PC-3 (cell line): ENCODE results near the gene GYPC. TPM values are rescaled to one million over a fixed set of nuclear protein-coding genes. Genes with fewer than 3 reads are reported as not detected.

ENCODE experiments used
- ATAC-seq: fragments of 200-7000 bp; cut with Tn5 transposase; 2 replicates; pipeline ENCODE4 v1.9.1; 2020; ENCODE audit warnings: mild to moderate bottlenecking, moderate library complexity
- BruUV-seq: library from RNA; stranded (reverse); fragments of 400-500 nt; replicated peaks from 2 replicates; lab custom pipeline; 2021; lab: Mats Ljungman, UMichigan
- CTCF ChIA-PET: fragments of 300-600 bp; sonication (Branson Sonifier 250); formaldehyde crosslinking; loops from one replicate; lab custom pipeline; 2022; ENCODE audit warnings: antibody characterized with exemption; lab: Charles Lee
- POLR2A ChIA-PET: fragments of 300-600 bp; sonication (Branson Sonifier 250); formaldehyde crosslinking; loops from one replicate; lab custom pipeline; 2022; ENCODE audit warnings: antibody characterized with exemption; ENCODE audit not compliant: unreplicated experiment; lab: Charles Lee
- DNase-seq: peaks from one replicate; pipeline ENCODE4 v3.0.0-alpha.2; 2015
- H2AFZ ChIP-seq: fragments of 300-600 bp; sonication (generic); 2 replicates; pipeline ENCODE4 v1.6.0; 2016; ENCODE audit warnings: antibody characterized with exemption, low read length
- H3F3A ChIP-seq: fragments of 300-600 bp; sonication (generic); one replicate; pipeline ENCODE4 v1.6.0; 2017; ENCODE audit warnings: antibody characterized with exemption, low read length, control low read depth, mild to moderate bottlenecking; ENCODE audit not compliant: unreplicated experiment
- H3K27ac ChIP-seq: fragments of 300-600 bp; sonication (generic); 2 replicates; pipeline ENCODE4 v1.5.1; 2016; ENCODE audit warnings: mild to moderate bottlenecking, low read length
- H3K27me3 ChIP-seq: fragments of 300-600 bp; sonication (generic); 2 replicates; pipeline ENCODE4 v1.6.1; 2016; ENCODE audit warnings: low read length, mixed read lengths
- H3K36me3 ChIP-seq: fragments of 300-600 bp; sonication (generic); 2 replicates; pipeline ENCODE4 v1.6.1; 2016; ENCODE audit warnings: low read depth, mixed run types, low read length, mixed read lengths
- H3K4me1 ChIP-seq: fragments of 300-600 bp; sonication (generic); 2 replicates; pipeline ENCODE4 v1.5.1; 2016; ENCODE audit warnings: low read length; ENCODE audit not compliant: insufficient read depth
- H3K4me2 ChIP-seq: fragments of 300-600 bp; sonication (generic); 2 replicates; pipeline ENCODE4 v1.6.0; 2016; ENCODE audit warnings: low read length
- H3K4me3 ChIP-seq: fragments of 300-600 bp; sonication (generic); 2 replicates; pipeline ENCODE4 v1.5.1; 2016; ENCODE audit warnings: mild to moderate bottlenecking, low read length, mixed read lengths
- H3K79me2 ChIP-seq: fragments of 300-600 bp; sonication (generic); 2 replicates; pipeline ENCODE4 v1.6.1; 2017; ENCODE audit warnings: low read length, mixed read lengths
- H3K9ac ChIP-seq: fragments of 300-600 bp; sonication (generic); 2 replicates; pipeline ENCODE4 v1.6.0; 2016; ENCODE audit warnings: mild to moderate bottlenecking, low read length
- H3K9me2 ChIP-seq: fragments of 300-600 bp; sonication (generic); replicated peaks from 2 replicates; pipeline ENCODE4 v1.6.1; 2016; ENCODE audit warnings: mixed run types, low read length, mixed read lengths
- H3K9me3 ChIP-seq: fragments of 300-600 bp; sonication (generic); 2 replicates; pipeline ENCODE4 v1.6.1; 2016; ENCODE audit warnings: low read length, mixed read lengths
- H4K20me1 ChIP-seq: fragments of 300-600 bp; sonication (generic); 2 replicates; pipeline ENCODE4 v1.6.1; 2016; ENCODE audit warnings: low read length, mixed read lengths
- CTCF ChIP-seq: fragments of 300-600 bp; sonication (generic); conservative IDR thresholded peaks from 2 replicates; pipeline ENCODE4 v1.5.1; 2017; ENCODE audit warnings: antibody characterized with exemption, low read depth, mild to moderate bottlenecking, low read length
- EZH2 ChIP-seq: fragments of 300-600 bp; sonication (generic); IDR thresholded peaks from one replicate; pipeline ENCODE4 v1.6.1; 2017; ENCODE audit warnings: antibody characterized with exemption, mild to moderate bottlenecking, low read length; ENCODE audit not compliant: unreplicated experiment
- EZH2phosphoT487 ChIP-seq: fragments of 300-600 bp; sonication (generic); IDR thresholded peaks from 2 replicates; pipeline ENCODE4 v1.6.1; 2018; ENCODE audit warnings: mild to moderate bottlenecking, antibody characterized with exemption, low read length, borderline replicate concordance
- intact Hi-C: fragments of 100-400 bp; cut with micrococcal nuclease; formaldehyde crosslinking; loops from 2 replicates; pipeline ENCODE4 v1.9.0; 2023
- total RNA-seq: library from RNA; depleted of rRNA; stranded (reverse); fragments of >200 nt; gene quantifications from 2 replicates; pipeline ENCODE4 v1.2.3, GENCODE V29; 2014

The GYPC gene
- total RNA-seq, 1 experiment from 2014 or later = not detected

DNA sequence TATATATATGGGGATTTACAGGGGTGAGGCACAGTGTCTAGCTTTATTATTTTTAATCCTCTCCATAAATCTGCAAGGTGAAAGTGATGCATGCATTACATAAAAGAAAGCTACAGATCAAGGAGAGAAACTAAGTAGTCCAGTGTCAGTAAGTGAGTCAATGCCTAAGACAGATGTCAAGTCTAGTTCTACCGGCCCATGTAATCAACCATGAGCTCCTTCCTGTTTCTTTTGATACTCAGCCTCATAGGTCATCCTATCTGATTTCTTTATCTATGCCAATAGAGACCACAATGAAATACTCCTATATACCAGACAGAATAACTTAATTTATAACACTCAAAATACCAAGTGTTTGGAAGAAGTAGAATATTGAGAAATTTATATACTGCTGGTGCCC lies 20.2 kb upstream of the GYPC start:
- H3K27ac ChIP-seq = no peak overlapping the region
- H2AFZ ChIP-seq = no peak overlapping the region
- no peak for TF ChIP-seq CTCF
- DNase-seq = no peak
- H3F3A ChIP-seq = no peaks in the 10 kb centered on the region
- no peaks in the 10 kb centered on the region for H3K4me1 ChIP-seq
- ChIA-PET POLR2A (no interaction called here), CTCF (no interaction called here)
- H3K27me3 ChIP-seq = peaks cover 15% of the 10 kb centered on the region
- no peak for ATAC-seq
- no peaks in the 10 kb centered on the region for H3K36me3 ChIP-seq
- no peak overlapping the region for H3K4me3 ChIP-seq
- no peaks in the 10 kb centered on the region for H4K20me1 ChIP-seq
- no peaks in the 10 kb centered on the region for H3K9me3 ChIP-seq
- intact Hi-C loops = no loop called here
- no peak overlapping the region for H3K4me2 ChIP-seq
- H3K9me2 ChIP-seq = no peaks in the 10 kb centered on the region
- no peak overlapping the region for H3K9ac ChIP-seq
- no TSS peak for BruUV-seq
- no peaks in the 10 kb centered on the region for H3K79me2 ChIP-seq

DNA sequence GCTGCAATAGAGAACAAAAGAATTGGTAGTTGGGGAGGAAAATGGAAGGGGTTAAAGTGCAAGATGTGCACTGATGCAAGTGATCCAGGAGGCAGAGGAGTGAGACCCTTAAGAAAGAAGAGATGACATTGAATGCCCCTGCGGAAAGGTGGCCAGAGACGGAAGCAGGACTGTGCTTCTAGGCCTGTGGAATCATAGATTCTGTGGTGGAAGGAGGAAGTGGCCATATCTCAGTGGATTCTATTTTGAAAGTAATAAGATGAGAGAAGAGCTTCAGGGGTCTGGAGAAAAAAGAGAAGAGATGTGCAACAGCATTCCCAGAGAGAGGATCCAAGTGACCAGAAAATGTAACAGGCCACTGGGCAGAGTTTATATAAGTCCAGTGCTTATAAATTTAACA lies 18.6 kb upstream of the GYPC start:
- H3K4me2 ChIP-seq = no peak overlapping the region
- H3K9me3 ChIP-seq = no peaks in the 10 kb centered on the region
- H4K20me1 ChIP-seq = no peaks in the 10 kb centered on the region
- H3K9me2 ChIP-seq = no peaks in the 10 kb centered on the region
- H3K4me3 ChIP-seq = no peak overlapping the region
- H3K27me3 ChIP-seq = peaks cover 15% of the 10 kb centered on the region
- DNase-seq (no peak), ATAC-seq (no peak)
- no peak for TF ChIP-seq EZH2phosphoT487
- no peak for TF ChIP-seq CTCF
- no peak for TF ChIP-seq EZH2
- no TSS peak for BruUV-seq
- H3K4me1 ChIP-seq = no peaks in the 10 kb centered on the region
- H3K27ac ChIP-seq = no peak overlapping the region
- CTCF ChIA-PET = no interaction called here
- H3K79me2 ChIP-seq = no peaks in the 10 kb centered on the region
- no peaks in the 10 kb centered on the region for H3F3A ChIP-seq
- no peak overlapping the region for H2AFZ ChIP-seq
- POLR2A ChIA-PET = no interaction called here
- intact Hi-C loops = no loop called here
- H3K36me3 ChIP-seq = no peaks in the 10 kb centered on the region
- H3K9ac ChIP-seq = no peak overlapping the region

DNA sequence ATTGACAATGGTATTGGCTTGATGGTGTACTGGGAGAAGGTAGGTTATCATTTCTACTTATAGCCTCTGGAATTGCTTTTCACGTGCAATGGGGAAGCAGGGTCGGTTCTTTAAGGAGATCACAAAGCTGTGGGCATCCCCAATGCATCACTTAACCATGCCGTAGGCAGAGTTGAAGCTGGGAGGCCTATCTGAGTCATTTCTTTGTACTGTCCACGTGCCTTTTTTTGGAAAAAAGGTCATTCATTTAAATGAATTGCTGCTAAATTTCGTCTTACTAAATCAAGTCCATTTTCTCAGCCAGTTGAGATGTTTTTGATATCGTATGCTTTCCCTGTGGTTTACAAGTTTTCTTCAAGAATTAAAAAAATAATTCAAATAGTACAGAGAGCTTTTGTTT lies 17.2 kb upstream of the GYPC start:
- H3K79me2 ChIP-seq = no peaks in the 10 kb centered on the region
- ChIA-PET POLR2A (no interaction called here), CTCF (no interaction called here)
- TF ChIP-seq EZH2phosphoT487 (no peak), EZH2 (no peak)
- no TSS peak for BruUV-seq
- H4K20me1 ChIP-seq = no peaks in the 10 kb centered on the region
- DNase-seq (no peak), ATAC-seq (no peak)
- no peaks in the 10 kb centered on the region for H3K4me1 ChIP-seq
- no peak overlapping the region for H3K9ac ChIP-seq
- no peaks in the 10 kb centered on the region for H3K36me3 ChIP-seq
- no peak overlapping the region for H3K27ac ChIP-seq
- no peak overlapping the region for H3K4me2 ChIP-seq
- no peaks in the 10 kb centered on the region for H3K9me2 ChIP-seq
- H3K4me3 ChIP-seq = no peak overlapping the region
- intact Hi-C loops = no loop called here
- H3F3A ChIP-seq = no peaks in the 10 kb centered on the region
- H2AFZ ChIP-seq = no peak overlapping the region
- H3K9me3 ChIP-seq = no peaks in the 10 kb centered on the region
- peaks cover 15% of the 10 kb centered on the region for H3K27me3 ChIP-seq
